HAP-1 (cell line): ENCODE measurements around the gene NFASC.

Experiments used
- DNase-seq, 2 experiments: peaks; one replicate each; pipeline ENCODE4 v3.0.0-alpha.2; 2016 to 2020; ENCODE audit warnings: low spot score in 2 of 2
- H3K27me3 ChIP-seq: fragments of 250-450 bp; sonication (Bioruptor Pico); 2 replicates; pipeline ENCODE4 v1.5.1; 2020; ENCODE audit warnings: low read depth, mild to moderate bottlenecking, moderate library complexity
- H3K36me3 ChIP-seq: fragments of 250-450 bp; sonication (Bioruptor Pico); replicated peaks from 2 replicates; pipeline ENCODE4 v1.5.1; 2020; ENCODE audit warnings: mild to moderate bottlenecking
- H3K4me1 ChIP-seq: fragments of 250-450 bp; sonication (Bioruptor Pico); 2 replicates; pipeline ENCODE4 v1.5.1; 2020; ENCODE audit warnings: mild to moderate bottlenecking
- H3K4me3 ChIP-seq: fragments of 250-450 bp; sonication (Bioruptor Pico); 2 replicates; pipeline ENCODE4 v1.5.1; 2020; ENCODE audit warnings: mild to moderate bottlenecking, moderate library complexity
- H3K9me3 ChIP-seq: fragments of 250-450 bp; sonication (Bioruptor Pico); 2 replicates; pipeline ENCODE4 v1.5.1; 2020; ENCODE audit warnings: mild to moderate bottlenecking, moderate library complexity
- in situ Hi-C: fragments of 300-500 bp; cut with MboI; formaldehyde crosslinking; loops from 3 replicates; pipeline ENCODE4 v1.14.3; 2020; ENCODE audit warnings: low sequenced_read_pairs, inconsistent platforms, mixed read lengths

NFASC gene

GRCh38 chr1:205016584-205016983 lies 145.9 kb downstream of the NFASC start:
- Histone ChIP-seq H3K27me3 (peaks cover 22% of the 10 kb centered on the region), H3K4me3 (no peak overlapping the region)

GRCh38 chr1:205017001-205017400 lies 146.3 kb downstream of the NFASC start:
- Histone ChIP-seq H3K4me3 (no peak overlapping the region), H3K9me3 (no peaks in the 10 kb centered on the region), H3K27me3 (peaks cover 26% of the 10 kb centered on the region), H3K36me3 (no peaks in the 10 kb centered on the region), H3K4me1 (no peaks in the 10 kb centered on the region)
- in situ Hi-C loops: no loop called here
- no peak for DNase-seq

More at GRCh38 chr1:205016584-205016983, 145.9 kb downstream of the NFASC start:
- H3K36me3 ChIP-seq: no peaks in the 10 kb centered on the region
- in situ Hi-C loops: no loop called here
- H3K9me3 ChIP-seq: no peaks in the 10 kb centered on the region
- no peaks in the 10 kb centered on the region for H3K4me1 ChIP-seq
- DNase-seq: no peak

GRCh38 chr1:205017766-205018165 lies 147.1 kb downstream of the NFASC start:
- Histone ChIP-seq H3K4me3 (no peak overlapping the region), H3K27me3 (peaks cover 29% of the 10 kb centered on the region), H3K4me1 (no peaks in the 10 kb centered on the region), H3K36me3 (no peaks in the 10 kb centered on the region), H3K9me3 (no peaks in the 10 kb centered on the region)
- in situ Hi-C loops: no loop called here
- DNase-seq: no peak

- no peaks in the 10 kb centered on the region for H3K4me1 ChIP-seq
- H3K36me3 ChIP-seq: no peaks in the 10 kb centered on the region
- in situ Hi-C loops: no loop called here
- no peak overlapping the region for H3K4me3 ChIP-seq
- DNase-seq: no peak
- no peaks in the 10 kb centered on the region for H3K9me3 ChIP-seq
- H3K27me3 ChIP-seq: peaks cover 32% of the 10 kb centered on the region
These were observed 147.7 kb downstream of the NFASC start for GRCh38 chr1:205018381-205018780.

GRCh38 chr1:205020466-205020865 lies 149.8 kb downstream of the NFASC start:
- H3K36me3 ChIP-seq: no peaks in the 10 kb centered on the region
- no peaks in the 10 kb centered on the region for H3K4me1 ChIP-seq
- peaks cover 34% of the 10 kb centered on the region for H3K27me3 ChIP-seq
- H3K9me3 ChIP-seq: no peaks in the 10 kb centered on the region
- H3K4me3 ChIP-seq: no peak overlapping the region
- DNase-seq: no peak
- in situ Hi-C loops: no loop called here

GRCh38 chr1:205024679-205025078 lies 154.0 kb downstream of the NFASC start:
- Histone ChIP-seq H3K4me3 (no peak overlapping the region), H3K4me1 (no peaks in the 10 kb centered on the region), H3K36me3 (no peaks in the 10 kb centered on the region), H3K9me3 (no peaks in the 10 kb centered on the region), H3K27me3 (peaks cover 35% of the 10 kb centered on the region)
- in situ Hi-C loops: no loop called here
- no peak for DNase-seq

GRCh38 chr1:205025239-205025638 lies 154.6 kb downstream of the NFASC start:
- in situ Hi-C loops: no loop called here
- DNase-seq: no peak
- Histone ChIP-seq H3K27me3 (peaks cover 29% of the 10 kb centered on the region), H3K36me3 (no peaks in the 10 kb centered on the region), H3K4me3 (no peak overlapping the region), H3K4me1 (no peaks in the 10 kb centered on the region), H3K9me3 (no peaks in the 10 kb centered on the region)

- Histone ChIP-seq H3K4me1 (no peaks in the 10 kb centered on the region), H3K36me3 (no peaks in the 10 kb centered on the region), H3K4me3 (no peak overlapping the region), H3K9me3 (no peaks in the 10 kb centered on the region), H3K27me3 (peaks cover 26% of the 10 kb centered on the region)
- in situ Hi-C loops: no loop called here
- DNase-seq: no peak
These were observed 155.5 kb downstream of the NFASC start for GRCh38 chr1:205026181-205026580.

- peaks cover 14% of the 10 kb centered on the region; the same call in 1 of the 2 replicates for H3K27me3 ChIP-seq
- DNase-seq: no peak
- in situ Hi-C loops: no loop called here
These were observed 157.7 kb downstream of the NFASC start for GRCh38 chr1:205028390-205028789.

GRCh38 chr1:205028924-205029323 lies 158.3 kb downstream of the NFASC start:
- H3K27me3 ChIP-seq: peaks cover 14% of the 10 kb centered on the region; the same call in 1 of the 2 replicates
- in situ Hi-C loops: no loop called here
- DNase-seq: no peak

More at GRCh38 chr1:205028390-205028789, 157.7 kb downstream of the NFASC start:
- H3K36me3 ChIP-seq: no peaks in the 10 kb centered on the region
- no peaks in the 10 kb centered on the region for H3K4me1 ChIP-seq
- no peak overlapping the region for H3K4me3 ChIP-seq
- no peaks in the 10 kb centered on the region for H3K9me3 ChIP-seq

GRCh38 chr1:205030241-205030640 lies 159.6 kb downstream of the NFASC start:
- no peak for DNase-seq
- H3K36me3 ChIP-seq: no peaks in the 10 kb centered on the region
- in situ Hi-C loops: no loop called here
- no peaks in the 10 kb centered on the region for H3K4me1 ChIP-seq
- peaks cover 12% of the 10 kb centered on the region; the same call in 1 of the 2 replicates for H3K27me3 ChIP-seq
- no peak overlapping the region for H3K4me3 ChIP-seq
- no peaks in the 10 kb centered on the region for H3K9me3 ChIP-seq

More at GRCh38 chr1:205028924-205029323, 158.3 kb downstream of the NFASC start:
- Histone ChIP-seq H3K4me1 (no peaks in the 10 kb centered on the region), H3K9me3 (no peaks in the 10 kb centered on the region), H3K4me3 (no peak overlapping the region), H3K36me3 (no peaks in the 10 kb centered on the region)

GRCh38 chr1:205030896-205031295 lies 160.2 kb downstream of the NFASC start:
- Histone ChIP-seq H3K4me1 (no peaks in the 10 kb centered on the region), H3K9me3 (no peaks in the 10 kb centered on the region), H3K4me3 (no peak overlapping the region), H3K36me3 (no peaks in the 10 kb centered on the region), H3K27me3 (peaks cover 12% of the 10 kb centered on the region; the same call in 1 of the 2 replicates)
- no peak for DNase-seq
- in situ Hi-C loops: no loop called here

- DNase-seq: no peak
- Histone ChIP-seq H3K4me3 (no peak overlapping the region), H3K4me1 (no peaks in the 10 kb centered on the region), H3K27me3 (peaks cover 9% of the 10 kb centered on the region; the same call in 1 of the 2 replicates), H3K36me3 (no peaks in the 10 kb centered on the region), H3K9me3 (no peaks in the 10 kb centered on the region)
- in situ Hi-C loops: no loop called here
These were observed 161.8 kb downstream of the NFASC start for GRCh38 chr1:205032508-205032907.

- Histone ChIP-seq H3K4me1 (no peaks in the 10 kb centered on the region), H3K36me3 (no peaks in the 10 kb centered on the region), H3K4me3 (no peak overlapping the region), H3K9me3 (no peaks in the 10 kb centered on the region), H3K27me3 (peaks cover 26% of the 10 kb centered on the region)
- DNase-seq: no peak
- in situ Hi-C loops: no loop called here
These were observed 166.9 kb downstream of the NFASC start for GRCh38 chr1:205037539-205037938.

GRCh38 chr1:205038132-205038786 lies 167.6 kb downstream of the NFASC start:
- Histone ChIP-seq H3K36me3 (no peaks in the 10 kb centered on the region), H3K27me3 (peaks cover 30% of the 10 kb centered on the region), H3K4me1 (no peaks in the 10 kb centered on the region), H3K9me3 (no peaks in the 10 kb centered on the region), H3K4me3 (no peak overlapping the region)
- DNase-seq: no peak
- in situ Hi-C loops: no loop called here
